CD4-positive, alpha-beta T cell treated with Interleukin-4 for 4 hours (primary cell): ENCODE data around the gene MAML2.

Experiments used
- DNase-seq: peaks from one replicate; pipeline ENCODE4 v3.0.0-alpha.2; 2020

The MAML2 gene

DNA sequence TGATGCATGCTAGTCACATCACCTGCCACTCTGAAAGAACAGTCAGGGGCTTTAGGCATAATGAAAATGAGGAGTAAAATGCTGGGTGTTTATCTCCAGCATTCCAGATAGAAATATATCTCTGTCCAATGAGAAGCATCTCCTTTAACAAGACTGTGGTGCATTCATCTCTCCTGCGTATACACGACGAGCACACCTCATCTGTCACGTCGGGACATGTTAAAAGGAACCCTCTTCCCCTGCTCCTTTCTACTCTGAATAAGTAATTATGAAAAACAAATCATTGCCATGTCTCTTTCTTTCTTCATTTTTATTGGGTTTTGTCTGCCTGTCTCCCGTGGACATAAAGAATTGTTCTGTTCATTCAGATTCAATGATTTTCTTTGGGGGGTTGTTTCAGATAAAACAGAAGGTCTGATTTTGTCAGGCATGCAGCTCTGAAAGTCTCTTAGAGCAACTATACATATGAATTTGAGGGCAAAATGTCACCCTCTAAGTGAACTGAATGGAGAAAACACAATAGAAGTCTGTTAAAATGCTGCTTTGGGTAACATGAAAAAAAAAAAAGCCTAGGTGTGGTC lies 195.0 kb downstream of the MAML2 start:
- DNase-seq, result no peak

DNA sequence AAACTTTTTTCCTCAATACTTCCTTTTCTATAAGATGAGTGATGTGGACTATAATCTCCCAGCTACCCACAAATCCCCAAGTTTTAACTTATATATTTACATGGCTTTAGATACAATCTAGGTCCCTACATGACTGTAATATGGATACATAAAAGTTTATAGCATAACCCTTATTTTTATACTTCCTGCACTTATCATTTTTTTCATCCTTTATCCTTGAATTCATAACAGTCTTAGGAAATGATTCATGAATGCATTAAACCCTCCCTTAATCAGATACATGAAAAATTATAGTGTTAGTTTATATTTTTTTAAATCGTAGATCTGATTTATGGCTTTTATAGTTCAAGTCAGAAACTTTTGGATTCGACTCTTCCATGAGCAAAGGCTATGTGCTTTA lies 195.8 kb downstream of the MAML2 start:
- DNase-seq, result no peak

- no peak for DNase-seq
Measured at GRCh38 chr11:96146765-96147164, 196.2 kb downstream of the MAML2 start.

DNA sequence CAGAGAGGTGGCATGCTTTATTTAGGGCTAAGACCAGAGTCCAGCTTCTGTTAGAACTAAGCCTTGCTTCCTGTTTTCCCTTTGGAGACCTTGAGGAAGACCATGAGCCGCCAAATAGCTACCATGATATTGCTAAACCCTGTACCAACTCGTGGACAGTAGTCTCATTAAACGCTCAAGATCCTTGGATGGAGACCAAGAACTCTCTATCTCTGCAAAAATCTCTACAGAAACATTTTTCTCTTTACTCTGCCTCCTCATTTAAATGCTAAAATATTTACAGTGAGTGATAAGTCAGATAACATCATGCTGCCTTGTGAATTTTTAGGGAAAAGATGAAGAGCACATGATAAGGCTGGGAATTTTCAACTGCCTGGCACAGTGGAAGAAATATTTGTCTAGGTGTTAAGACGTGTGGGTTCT lies 197.8 kb downstream of the MAML2 start:
- no peak for DNase-seq

DNA sequence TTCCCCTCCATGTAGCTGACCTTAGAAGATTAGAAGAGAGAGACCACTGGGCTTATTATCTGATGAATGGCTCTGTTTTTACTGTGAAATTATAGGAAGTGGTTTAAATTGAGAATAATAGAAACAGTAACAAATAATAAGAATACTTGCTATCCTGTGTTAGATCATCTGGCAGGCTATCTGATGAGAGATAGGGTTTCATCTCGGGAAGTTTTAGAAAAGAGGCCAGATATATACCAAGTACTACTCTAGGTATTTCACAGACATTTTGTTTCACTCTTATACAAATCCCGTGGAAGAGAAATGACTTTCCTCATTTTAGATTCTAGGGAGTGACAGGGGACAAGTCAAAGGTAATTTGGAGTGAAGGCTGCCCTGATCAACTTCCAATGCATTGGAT lies 198.4 kb downstream of the MAML2 start:
- DNase-seq, result no peak

DNA sequence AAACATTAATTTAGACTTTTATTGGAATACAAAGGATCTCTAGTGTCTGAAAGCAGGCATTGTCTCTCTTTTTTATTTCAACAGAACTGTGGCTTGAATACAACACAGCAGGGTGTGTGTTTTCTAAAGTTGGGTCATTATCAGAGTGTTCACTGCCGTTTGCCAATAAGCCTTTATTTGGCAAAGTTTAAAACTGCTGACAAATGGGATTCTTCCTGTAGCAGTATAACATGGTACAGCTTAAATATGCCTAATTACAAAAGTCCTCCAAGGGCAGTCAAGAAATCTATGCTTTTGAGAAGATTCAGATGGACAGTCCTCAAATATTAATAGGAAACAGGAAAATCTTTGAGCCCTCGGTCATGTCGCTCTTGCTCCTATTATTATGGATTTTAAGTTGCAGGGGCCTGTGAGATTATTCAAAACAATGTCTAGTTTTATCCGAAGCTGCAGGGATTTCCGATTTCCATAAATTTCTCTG lies 199.9 kb downstream of the MAML2 start:
- DNase-seq, result no peak

- DNase-seq, result no peak
Measured at GRCh38 chr11:96141626-96142025, 201.4 kb downstream of the MAML2 start.

- DNase-seq, result no peak
Measured at GRCh38 chr11:96139691-96140090, 203.3 kb downstream of the MAML2 start.

DNA sequence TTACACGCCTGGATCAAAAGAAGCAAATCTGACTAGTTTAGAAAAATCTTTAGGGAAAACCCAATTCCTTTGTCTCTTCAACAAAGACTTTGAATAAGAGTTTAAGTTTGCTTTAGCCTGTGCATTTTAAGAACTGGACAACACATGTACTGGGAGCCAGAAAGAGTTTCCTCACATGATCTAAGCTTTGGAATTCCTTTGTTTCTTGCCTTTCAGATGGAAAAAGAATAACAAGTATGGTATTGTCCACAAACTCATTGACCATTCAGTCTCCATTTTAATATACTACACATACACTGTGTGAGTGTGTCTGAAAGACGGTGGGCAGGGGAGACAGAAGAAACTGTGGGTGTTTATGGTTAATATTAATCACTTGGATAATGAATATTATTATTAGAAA lies 205.6 kb downstream of the MAML2 start:
- no peak for DNase-seq

DNA sequence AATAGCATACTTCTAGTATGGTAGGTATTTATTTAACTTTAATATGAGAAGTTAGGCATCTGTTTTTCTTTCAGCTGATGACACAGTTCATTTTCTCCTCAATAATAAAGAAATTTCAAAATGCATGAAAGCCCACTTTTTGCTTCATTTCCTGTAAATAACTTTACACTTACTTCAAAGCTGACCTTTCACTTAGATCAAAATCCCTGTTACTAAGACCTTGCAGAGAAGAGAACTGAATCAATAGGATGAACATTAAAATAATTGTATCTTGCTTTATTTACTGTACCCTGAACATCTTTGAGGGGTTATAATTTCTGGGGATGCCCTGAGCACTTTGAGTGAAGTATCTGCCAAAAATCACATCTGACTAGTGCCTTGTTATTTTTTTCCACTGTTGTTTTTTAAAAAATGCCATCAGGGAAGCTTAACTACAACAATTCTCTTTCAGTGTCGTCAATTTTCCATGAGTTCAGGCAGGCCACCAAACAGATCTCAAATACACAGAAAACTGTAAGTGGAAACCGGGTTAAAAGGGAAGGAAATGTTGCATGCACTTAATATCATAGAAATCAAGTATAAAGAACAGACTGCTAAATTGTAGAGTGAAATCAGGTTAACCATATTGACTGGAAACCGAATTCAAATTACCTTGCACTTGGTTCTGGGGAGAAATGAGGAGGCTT lies 206.2 kb downstream of the MAML2 start:
- DNase-seq, result peak; percentile 21

- peak; percentile 61 for DNase-seq
Measured at GRCh38 chr11:96134602-96135001, 208.4 kb downstream of the MAML2 start.

- no peak for DNase-seq
Measured at GRCh38 chr11:96132437-96132836, 210.6 kb downstream of the MAML2 start.

DNA sequence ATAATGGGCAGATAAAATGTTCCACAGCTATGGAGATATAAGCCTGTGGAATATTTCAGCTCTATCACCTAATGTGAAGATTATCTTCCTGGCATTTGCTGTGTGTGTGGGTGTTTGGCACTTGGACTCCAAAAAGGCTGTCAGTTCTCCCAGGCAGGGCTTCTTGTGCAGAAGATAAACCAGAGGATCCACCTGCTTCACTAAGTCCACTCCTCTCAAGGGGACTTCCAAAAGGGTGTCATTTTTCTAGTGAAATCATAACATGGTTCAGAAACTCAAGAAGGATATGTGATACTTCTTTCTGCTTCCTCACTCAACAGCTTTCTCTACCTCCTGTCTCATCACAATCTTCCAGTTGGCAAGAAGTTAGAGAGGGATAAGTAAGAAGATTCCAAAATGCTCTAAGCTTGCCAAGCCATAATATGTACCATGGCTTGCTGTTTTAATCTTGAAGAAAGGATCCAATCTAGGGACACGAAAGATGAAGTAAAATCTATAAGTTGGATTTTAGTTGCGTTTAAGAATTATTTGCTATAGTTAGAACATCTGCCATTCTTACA lies 212.9 kb downstream of the MAML2 start:
- DNase-seq, result no peak

DNA sequence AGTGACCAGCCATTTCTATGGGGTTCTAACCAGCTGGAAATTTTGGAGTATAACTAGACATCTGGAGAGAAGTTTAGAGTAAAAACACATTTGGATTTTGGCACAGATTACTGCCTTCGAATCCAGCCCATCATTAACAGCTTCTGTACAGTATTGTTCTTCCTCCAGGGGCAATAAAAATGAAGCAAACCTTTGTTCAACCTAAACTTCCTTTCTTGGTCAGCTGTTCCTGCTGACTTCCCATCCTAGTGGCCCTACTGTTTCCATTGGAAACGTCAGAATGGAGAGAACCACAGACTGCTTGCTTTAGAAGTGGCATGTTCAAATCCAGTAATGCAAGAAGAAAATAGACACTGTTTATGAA lies 215.4 kb downstream of the MAML2 start:
- DNase-seq, result no peak

DNA sequence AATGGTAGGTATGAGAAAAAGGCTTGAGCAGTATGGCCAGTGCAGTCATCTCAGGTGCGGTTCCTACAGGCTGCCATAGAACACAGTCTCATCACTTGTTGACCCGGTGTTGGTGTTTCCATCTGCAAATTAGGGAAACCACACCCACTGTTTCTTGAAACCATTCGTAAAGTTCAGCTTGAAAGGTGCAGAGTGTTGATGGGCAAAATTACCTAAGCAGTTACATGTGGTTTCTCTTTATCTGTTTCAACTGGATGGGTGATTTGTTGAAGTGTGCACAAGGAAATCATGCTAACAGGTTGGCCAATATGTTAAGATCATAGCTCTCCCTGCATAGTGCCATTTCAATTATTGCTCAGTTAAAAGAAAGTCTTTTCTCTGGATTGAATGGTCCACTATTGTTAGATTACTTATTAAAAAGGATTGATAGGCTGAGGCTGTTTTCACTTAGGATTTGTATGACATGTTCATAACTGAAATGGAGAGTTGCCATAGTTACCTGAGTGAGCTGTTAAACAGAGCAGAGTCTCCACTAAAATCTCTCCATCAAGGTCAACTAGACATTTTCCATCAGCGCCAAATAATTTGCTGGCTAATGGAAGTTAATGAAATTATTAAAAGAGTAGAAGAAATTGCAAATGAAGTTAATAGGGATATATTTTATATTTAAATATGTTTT lies 215.9 kb downstream of the MAML2 start:
- no peak for DNase-seq

DNA sequence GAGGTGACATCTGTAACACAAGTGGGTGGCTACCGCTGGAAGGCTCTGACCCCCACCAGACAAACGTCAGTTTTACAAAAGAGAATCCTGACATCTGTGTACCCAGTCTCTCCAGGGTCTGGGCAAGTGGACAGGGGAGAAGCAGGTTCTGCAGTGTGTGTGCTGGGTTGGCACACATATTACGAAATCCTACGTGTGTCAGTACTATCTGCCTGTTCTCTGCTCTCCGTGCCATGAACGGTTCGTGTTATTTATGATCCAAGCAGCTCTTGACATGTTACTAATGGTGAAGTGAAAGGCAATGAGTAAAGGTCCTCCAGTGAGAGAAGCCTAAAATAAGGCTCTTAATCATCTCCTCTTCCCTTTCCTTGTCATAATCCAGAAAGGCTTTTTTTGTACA lies 217.6 kb downstream of the MAML2 start:
- no peak for DNase-seq

DNA sequence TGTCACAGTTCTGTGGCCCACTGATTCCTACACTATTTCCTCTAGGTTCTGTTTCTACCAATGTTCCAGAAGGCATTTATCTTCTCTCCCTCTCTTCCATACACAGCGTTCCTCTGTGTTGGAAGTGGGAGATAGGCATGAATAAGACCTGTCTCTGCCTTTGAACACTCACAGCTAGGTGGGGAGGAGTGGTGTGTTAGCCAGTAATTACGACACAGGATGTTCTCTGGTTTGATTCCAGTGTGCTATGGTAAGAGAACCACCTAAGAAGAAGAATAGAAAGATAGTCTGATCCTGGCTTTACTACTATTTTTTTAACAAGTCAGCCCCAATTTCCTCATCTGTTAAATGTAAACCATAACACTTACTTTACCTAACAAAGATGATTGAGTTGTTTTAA lies 218.8 kb downstream of the MAML2 start:
- no peak for DNase-seq

DNA sequence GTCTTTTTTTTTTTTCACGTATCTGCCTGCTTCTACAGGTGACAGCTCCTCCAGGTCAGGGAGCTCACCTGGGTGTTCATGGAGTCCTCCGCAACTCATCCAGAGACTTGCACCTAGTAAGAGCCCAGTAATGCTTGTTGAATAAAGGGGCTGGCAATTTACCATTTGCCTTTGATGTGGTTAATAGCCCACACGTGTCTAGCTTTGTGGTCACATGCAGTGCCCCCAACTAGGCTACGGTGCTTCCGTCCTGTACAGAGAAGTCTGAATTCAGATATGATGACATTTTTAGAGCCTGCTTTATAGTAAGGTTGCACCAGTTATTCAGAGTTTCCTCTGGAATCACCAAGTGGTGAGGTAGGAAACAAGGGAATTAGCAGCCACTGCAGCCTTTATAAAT lies 219.7 kb downstream of the MAML2 start:
- DNase-seq, result peak; percentile 22

GRCh38 chr11:96122601-96123074 lies 220.4 kb downstream of the MAML2 start:
- DNase-seq, result no peak

DNA sequence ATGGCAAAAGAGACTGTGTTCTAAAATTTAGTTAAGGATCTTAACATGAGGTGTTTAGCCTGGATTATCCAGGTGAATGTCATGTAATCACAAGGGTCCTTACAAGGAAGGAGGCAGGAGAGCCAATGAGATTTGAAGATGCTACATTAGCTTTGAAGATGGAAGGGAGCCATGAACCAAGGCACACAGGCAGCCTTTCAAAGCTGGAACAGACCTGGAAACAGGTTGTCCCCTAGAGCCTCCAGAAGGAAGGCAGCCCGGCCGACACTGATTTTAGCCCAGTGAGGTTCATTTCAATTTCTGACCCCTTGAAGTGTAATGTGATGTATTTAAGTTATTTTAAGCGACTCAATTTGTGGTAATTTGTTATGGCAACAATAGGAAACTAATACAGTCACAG lies 223.8 kb downstream of the MAML2 start:
- no peak for DNase-seq

DNA sequence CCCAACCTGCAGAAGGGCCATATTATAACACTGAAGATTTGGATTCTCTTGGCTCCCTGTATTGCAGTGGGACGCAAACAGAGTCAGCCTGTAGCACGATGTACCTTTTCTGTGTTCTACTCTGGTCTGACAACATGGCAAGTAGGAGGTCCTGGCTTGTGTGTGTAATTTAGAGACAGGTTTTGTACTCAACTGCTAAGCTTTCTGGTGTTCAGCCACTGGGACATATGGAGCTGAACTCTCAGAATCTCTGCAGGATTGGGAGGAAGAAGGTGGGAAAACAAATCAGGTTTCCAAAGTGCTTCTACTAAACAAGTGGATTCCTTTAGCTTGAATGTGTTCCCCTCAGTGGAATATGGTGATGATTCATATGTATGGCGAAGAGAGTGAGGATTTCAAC lies 226.6 kb downstream of the MAML2 start:
- no peak for DNase-seq

- no peak for DNase-seq
Measured at GRCh38 chr11:96114178-96115064, 228.6 kb downstream of the MAML2 start.

- no peak for DNase-seq
Measured at GRCh38 chr11:96113193-96113681, 229.8 kb downstream of the MAML2 start.
